Breast epithelium (tissue), 4 donors: ENCODE measurements around the gene SLC35C1. TPM values are rescaled to one million over a fixed set of nuclear protein-coding genes. Genes with fewer than 3 reads are reported as not detected.
"Not testable (repeated sequence)": the region's sequence is repeated elsewhere in the genome, so short reads cannot be mapped to it uniquely, and the experiment has no call there.

Experiments
- DNase-seq, 2 donors: peaks; one replicate each; pipeline ENCODE4 v3.0.0-alpha.2; 2019; ENCODE audit warnings: low spot score in 2 of 2
- H3K27ac ChIP-seq, 2 donors: fragments of 200-600 bp; sonication (generic) in 1 of 2; one replicate each; pipeline ENCODE4 v1.5.1; 2016 to 2019; ENCODE audit warnings: mild to moderate bottlenecking in 1 of 2
- H3K27me3 ChIP-seq, 2 donors: fragments of 200-600 bp; sonication (generic) in 1 of 2; one replicate each; pipeline versions ENCODE4 v1.5.1 to v1.6.0; 2017 to 2019; ENCODE audit warnings: control low read depth in 1 of 2, mild to moderate bottlenecking in 1 of 2
- H3K36me3 ChIP-seq: fragments of 200-600 bp; one replicate; pipeline ENCODE4 v1.5.1; 2019
- H3K4me1 ChIP-seq, 2 donors: fragments of 200-600 bp; sonication (generic); one replicate each; pipeline ENCODE4 v1.5.1; 2016 to 2019; ENCODE audit warnings: control low read depth in 1 of 2
- H3K4me3 ChIP-seq, 3 donors: fragments of 200-600 bp; sonication (generic); 1 replicate in 2 of 3; 2 replicates in 1 of 3; pipeline ENCODE4 v1.5.1; 2016 to 2019; ENCODE audit warnings: mild to moderate bottlenecking in 3 of 3, moderate library complexity in 2 of 3
- H3K9me3 ChIP-seq, 2 donors: fragments of 200-600 bp; sonication (generic) in 1 of 2; one replicate each; pipeline ENCODE4 v1.5.1; 2016 to 2019; ENCODE audit warnings: control low read depth in 1 of 2
- CTCF ChIP-seq, 3 donors: fragments of 450-650 bp; IDR thresholded peaks; one replicate each; pipeline ENCODE4 v1.5.1; 2016 to 2017; ENCODE audit warnings: antibody characterized with exemption in 3 of 3, mild to moderate bottlenecking in 3 of 3, moderate library complexity in 3 of 3
- POLR2A ChIP-seq: fragments of 450-650 bp; IDR thresholded peaks from one replicate; pipeline ENCODE4 v1.6.1; 2016; ENCODE audit warnings: antibody characterized with exemption, mild to moderate bottlenecking, moderate library complexity
- POLR2AphosphoS5 ChIP-seq, 3 donors: sonication (generic); formaldehyde crosslinking; IDR thresholded peaks; one replicate each; pipeline ENCODE4 v1.6.1; 2017; ENCODE audit warnings: antibody characterized with exemption in 3 of 3
- intact Hi-C: fragments of 100-400 bp; cut with DNase I; formaldehyde crosslinking; loops from one replicate; pipeline ENCODE4 v1.15.1; 2023; ENCODE audit warnings: low total_unique reads
- total RNA-seq, 3 donors: library from RNA; depleted of rRNA; stranded (reverse); fragments of >200 nt; gene quantifications; one replicate each; pipeline ENCODE4 v1.1.0, GENCODE V29; 2016

Gene SLC35C1
- total RNA-seq, 3 donors from 2014 or later: 18.1 to 49.1 (median 28.2) TPM

GRCh38 chr11:45818961-45819605 lies 14.1 kb downstream of the SLC35C1 start:
- no peaks in the 10 kb centered on the region for H3K4me1 ChIP-seq
- no peaks in the 10 kb centered on the region for H3K36me3 ChIP-seq
- intact Hi-C loops: no loop called here
- TF ChIP-seq POLR2AphosphoS5 (IDR thresholded peaks at IDR 0.05): no peak
- TF ChIP-seq POLR2A: no peak
- TF ChIP-seq CTCF (IDR thresholded peaks at IDR 0.05): no peak
- no peak overlapping the region for H3K4me3 ChIP-seq
- no peaks in the 10 kb centered on the region for H3K27me3 ChIP-seq
- DNase-seq: no peak
- H3K27ac ChIP-seq: no peak overlapping the region
- H3K9me3 ChIP-seq: no peaks in the 10 kb centered on the region

- Histone ChIP-seq H3K4me1 (no peaks in the 10 kb centered on the region), H3K27ac (no peak overlapping the region), H3K27me3 (no peaks in the 10 kb centered on the region), H3K4me3 (no peak overlapping the region), H3K36me3 (no peaks in the 10 kb centered on the region), H3K9me3 (no peaks in the 10 kb centered on the region)
- DNase-seq: no peak
- intact Hi-C loops: no loop called here
- TF ChIP-seq POLR2A (no peak), POLR2AphosphoS5 (IDR thresholded peaks at IDR 0.05) (no peak), CTCF (IDR thresholded peaks at IDR 0.05) (no peak)
These were observed 15.4 kb downstream of the SLC35C1 start for GRCh38 chr11:45820211-45820857.

- H3K4me1 ChIP-seq, H3K36me3 ChIP-seq, H3K27ac ChIP-seq, H3K27me3 ChIP-seq, intact Hi-C loops, DNase-seq, H3K4me3 ChIP-seq, H3K9me3 ChIP-seq: not testable (repeated sequence)
These were observed 21.5 kb downstream of the SLC35C1 start for GRCh38 chr11:45826492-45826891.

- no peaks in the 10 kb centered on the region for H3K4me1 ChIP-seq
- H3K27me3 ChIP-seq: no peaks in the 10 kb centered on the region
- no peaks in the 10 kb centered on the region for H3K36me3 ChIP-seq
- no peak overlapping the region for H3K4me3 ChIP-seq
- intact Hi-C loops: no loop called here
- no peak for DNase-seq
- no peak overlapping the region for H3K27ac ChIP-seq
- TF ChIP-seq CTCF (IDR thresholded peaks at IDR 0.05): no peak
- TF ChIP-seq POLR2AphosphoS5 (IDR thresholded peaks at IDR 0.05): no peak
- no peak for TF ChIP-seq POLR2A
- H3K9me3 ChIP-seq: no peaks in the 10 kb centered on the region
These were observed 22.2 kb downstream of the SLC35C1 start for GRCh38 chr11:45827123-45827522.

- no peak overlapping the region for H3K4me3 ChIP-seq
- no peaks in the 10 kb centered on the region for H3K4me1 ChIP-seq
- H3K27ac ChIP-seq: no peak overlapping the region
- H3K9me3 ChIP-seq: no peaks in the 10 kb centered on the region
- no peaks in the 10 kb centered on the region for H3K27me3 ChIP-seq
- no peaks in the 10 kb centered on the region for H3K36me3 ChIP-seq
- intact Hi-C loops: no loop called here
- TF ChIP-seq POLR2AphosphoS5 (IDR thresholded peaks at IDR 0.05) (no peak), POLR2A (no peak), CTCF (IDR thresholded peaks at IDR 0.05) (no peak)
- DNase-seq: no peak
These were observed 24.0 kb downstream of the SLC35C1 start for GRCh38 chr11:45828996-45829395.
